GM10266 (cell line): ENCODE data around the gene JARID2.

Experiments used
- DNase-seq: peaks from one replicate; pipeline ENCODE4 v3.0.0; 2012; ENCODE audit errors: extremely low spot score
- TF ChIP-seq, protein P1 (sequence below): IDR thresholded peaks from 2 replicates; pipeline ENCODE4 v1.5.1; 2012; ENCODE audit warnings: mild to moderate bottlenecking, low read depth; ENCODE audit not compliant: control insufficient read depth, insufficient read depth; ENCODE audit errors: missing control alignments

JARID2 gene

DNA sequence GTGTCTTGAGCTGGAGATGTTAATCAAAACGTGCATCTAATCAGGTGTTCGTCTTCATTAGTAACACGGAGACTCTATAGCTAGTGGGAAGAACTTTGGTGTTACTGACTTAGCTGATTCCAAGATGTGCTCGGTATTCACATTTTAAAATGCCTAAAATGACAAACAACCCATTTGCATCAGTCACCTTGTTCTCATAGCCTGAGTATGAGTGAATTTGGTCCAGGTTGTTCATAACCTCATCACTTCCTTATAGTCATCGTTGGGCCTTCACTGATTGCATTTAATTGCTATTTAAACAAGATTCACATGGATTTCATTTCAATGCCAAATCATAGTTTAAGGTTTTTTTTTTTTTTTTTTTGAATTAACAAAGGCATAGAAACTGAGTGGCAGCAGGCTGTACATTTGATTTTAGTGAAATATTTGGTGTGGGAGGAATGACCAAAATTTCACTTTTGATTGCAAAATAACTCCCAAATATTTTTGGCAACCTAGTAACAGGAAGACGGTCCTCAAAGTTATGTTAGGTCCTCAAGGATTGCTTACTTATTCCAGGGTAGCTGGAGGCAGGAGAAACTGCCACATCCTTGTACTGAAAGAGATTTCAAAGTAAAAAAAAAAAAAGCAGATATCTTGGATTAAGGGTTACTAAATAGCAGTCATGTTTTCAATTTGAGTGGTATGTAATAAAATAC is 104.7 kb downstream of the JARID2 start:
- TF ChIP-seq, protein P1, sequence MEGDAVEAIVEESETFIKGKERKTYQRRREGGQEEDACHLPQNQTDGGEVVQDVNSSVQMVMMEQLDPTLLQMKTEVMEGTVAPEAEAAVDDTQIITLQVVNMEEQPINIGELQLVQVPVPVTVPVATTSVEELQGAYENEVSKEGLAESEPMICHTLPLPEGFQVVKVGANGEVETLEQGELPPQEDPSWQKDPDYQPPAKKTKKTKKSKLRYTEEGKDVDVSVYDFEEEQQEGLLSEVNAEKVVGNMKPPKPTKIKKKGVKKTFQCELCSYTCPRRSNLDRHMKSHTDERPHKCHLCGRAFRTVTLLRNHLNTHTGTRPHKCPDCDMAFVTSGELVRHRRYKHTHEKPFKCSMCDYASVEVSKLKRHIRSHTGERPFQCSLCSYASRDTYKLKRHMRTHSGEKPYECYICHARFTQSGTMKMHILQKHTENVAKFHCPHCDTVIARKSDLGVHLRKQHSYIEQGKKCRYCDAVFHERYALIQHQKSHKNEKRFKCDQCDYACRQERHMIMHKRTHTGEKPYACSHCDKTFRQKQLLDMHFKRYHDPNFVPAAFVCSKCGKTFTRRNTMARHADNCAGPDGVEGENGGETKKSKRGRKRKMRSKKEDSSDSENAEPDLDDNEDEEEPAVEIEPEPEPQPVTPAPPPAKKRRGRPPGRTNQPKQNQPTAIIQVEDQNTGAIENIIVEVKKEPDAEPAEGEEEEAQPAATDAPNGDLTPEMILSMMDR = no peak
- DNase-seq = no peak

DNA sequence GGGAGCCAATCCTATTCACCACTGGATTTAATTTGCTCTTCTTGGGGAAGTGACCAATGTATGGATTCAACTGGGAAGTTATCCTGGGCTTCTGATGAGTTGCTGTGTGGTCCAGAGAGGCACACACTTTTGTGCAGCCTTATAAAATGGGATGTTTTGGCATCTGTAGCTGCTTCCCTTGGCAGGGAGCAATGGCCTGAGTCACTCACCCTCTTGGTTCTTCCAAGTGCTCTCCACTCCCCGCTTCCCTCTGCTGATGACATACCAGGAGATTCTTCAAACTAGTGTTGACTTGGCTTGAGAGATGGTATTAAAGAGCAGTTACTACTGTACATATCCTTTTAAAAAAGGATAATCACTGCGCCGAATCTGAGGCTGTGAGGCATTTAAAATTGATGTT is 105.8 kb downstream of the JARID2 start:
- DNase-seq = no peak
- TF ChIP-seq, protein P1 = no peak

DNA sequence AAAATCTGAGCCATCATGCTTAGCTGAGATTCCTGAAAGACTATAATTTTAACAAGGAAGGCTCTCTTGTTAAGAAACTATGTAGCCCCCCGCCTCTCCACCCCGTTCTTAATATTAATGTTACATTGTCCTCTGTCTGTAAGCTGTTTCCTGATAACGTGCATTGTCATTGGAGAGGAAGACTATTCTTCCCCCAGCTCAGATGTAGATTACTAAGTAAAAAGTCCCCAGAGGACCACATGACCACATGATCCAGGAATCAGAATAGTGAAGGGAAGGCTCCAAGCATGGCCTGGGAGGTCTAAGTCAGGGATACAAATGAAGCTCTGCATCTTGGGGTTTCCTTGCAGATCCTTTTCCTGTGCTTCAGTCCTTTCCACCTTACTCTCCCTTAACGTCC is 106.4 kb downstream of the JARID2 start:
- DNase-seq = no peak
- TF ChIP-seq, protein P1 = no peak

DNA sequence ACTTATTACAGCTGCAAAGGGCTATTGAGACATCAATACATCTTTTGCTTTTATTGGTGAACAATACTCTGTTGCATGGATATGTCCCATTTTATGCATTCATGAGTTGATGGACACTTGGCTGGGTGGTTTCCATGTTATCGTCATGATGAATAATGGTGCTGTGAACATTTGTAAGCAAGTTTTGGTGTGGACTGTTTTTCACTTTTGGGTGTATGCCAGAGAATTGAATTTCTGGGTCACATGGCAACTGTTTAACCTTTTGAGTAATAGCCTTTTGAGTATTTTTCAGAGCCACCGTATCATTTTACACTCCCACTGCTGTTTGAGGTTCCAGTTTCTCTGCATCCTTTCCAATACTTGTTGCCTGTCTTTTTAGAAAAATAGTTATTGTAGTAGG is 107.0 kb downstream of the JARID2 start:
- DNase-seq = no peak
- TF ChIP-seq, protein P1 = no peak

DNA sequence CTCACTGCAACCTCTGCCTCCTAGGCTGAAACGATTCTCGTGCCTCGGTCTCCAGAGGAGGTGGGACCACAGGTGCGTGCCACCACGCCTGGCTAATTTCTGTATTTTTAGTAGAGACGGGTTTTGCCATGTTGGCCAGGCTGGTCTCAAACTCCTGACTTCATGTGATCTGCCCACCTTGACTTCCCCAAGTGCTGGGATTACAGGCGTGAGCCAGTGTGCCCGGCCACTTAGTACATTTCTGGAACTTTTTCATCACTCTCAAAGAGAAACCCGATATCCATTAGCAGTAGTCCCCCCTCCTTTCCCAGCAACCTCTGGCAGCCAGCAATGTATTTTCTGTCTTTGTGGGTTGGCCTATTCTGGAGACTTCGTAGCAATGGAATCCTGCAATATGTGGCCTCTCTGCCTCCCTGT is 109.8 kb downstream of the JARID2 start:
- no peak for DNase-seq
- TF ChIP-seq, protein P1 = no peak

DNA sequence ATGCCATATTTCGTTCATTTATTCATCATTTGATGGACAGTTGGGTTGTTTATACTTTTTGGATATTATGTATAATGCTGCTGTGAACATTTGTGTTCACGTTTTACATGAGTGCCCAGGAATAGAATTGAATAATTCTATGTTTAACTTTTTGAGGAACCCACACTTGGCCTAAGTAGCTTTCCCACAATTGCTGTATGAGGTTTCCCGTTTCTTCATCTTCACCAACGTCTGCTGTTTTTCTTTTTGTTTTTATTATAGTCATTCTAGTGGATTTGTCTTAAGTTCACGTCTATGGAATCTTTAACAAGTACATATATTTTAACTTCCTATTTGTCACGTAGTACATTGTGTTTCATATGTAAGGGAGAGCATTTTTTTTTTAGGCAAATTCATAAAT is 110.3 kb downstream of the JARID2 start:
- DNase-seq = no peak
- TF ChIP-seq, protein P1 = no peak

DNA sequence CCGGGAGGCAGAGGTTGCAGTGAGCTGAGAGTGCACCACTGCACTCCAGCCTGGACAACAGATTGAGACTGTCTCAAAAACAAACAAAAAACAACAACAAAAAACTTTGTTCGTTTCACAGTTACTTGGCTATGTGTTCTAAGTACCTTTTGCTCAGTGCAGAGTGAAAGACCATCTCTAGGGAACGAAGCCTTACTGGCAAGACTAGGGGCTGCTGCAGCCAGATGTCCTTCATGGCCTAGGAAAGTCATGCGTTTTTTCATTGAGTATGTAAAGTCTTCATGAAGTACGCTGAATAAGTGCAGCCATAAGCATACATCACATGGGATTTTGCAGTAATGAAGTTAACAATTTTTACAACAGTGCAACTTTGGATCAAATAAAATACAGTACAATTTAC is 111.1 kb downstream of the JARID2 start:
- no peak for DNase-seq
- TF ChIP-seq, protein P1 = no peak
